DND-41 (cell line): ENCODE measurements around the gene TMEM238.

Source experiments
- EZH2 ChIP-seq: IDR thresholded peaks from 3 replicates; pipeline ENCODE4 v1.6.1; 2012; ENCODE audit warnings: borderline replicate concordance, low read depth, mild to moderate bottlenecking, moderate library complexity, low read length, inconsistent platforms; ENCODE audit not compliant: severe bottlenecking
- TF ChIP-seq, protein P1 (sequence below): IDR thresholded peaks from 2 replicates; pipeline ENCODE4 v1.5.1; 2012; ENCODE audit warnings: borderline replicate concordance, low read length, moderate library complexity, mild to moderate bottlenecking; ENCODE audit not compliant: poor library complexity, severe bottlenecking; ENCODE audit errors: extremely low read depth

DNA sequence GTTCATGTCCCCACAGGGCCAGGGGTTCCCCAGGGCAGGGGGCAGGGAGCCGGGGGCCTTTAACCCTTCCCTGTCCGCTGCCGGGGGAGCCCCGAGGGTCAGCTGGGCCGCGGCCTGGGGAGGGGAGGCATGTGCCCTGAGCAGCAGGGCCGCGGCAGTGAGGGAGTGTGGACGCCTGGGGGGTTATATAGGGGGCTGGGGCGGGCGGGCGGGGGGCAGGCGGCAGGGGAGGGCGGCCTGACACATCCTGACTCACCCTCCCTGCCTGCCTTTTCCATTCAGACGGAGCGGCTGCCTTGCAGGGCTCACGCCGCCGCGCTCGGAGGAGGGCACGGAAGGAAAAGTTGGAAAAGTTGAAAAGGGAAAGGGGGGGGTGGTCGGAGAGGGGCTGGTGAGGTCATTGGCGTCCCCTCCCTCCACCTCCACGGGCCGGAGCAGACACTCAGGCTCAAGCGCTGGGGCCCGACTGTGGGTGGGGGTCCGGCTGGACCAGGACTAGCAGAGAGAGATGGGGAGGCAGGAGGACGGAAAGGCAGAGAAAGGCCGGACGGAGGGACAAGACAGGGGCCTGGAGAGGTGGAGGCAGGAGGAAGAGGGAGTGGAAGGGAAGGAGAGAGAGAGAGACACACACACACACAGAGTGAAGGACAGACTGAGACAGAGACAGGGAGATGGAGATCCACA, 13.6 kb downstream of the TMEM238 start, which contains the start of gene IL11:
- TF ChIP-seq, protein P1, sequence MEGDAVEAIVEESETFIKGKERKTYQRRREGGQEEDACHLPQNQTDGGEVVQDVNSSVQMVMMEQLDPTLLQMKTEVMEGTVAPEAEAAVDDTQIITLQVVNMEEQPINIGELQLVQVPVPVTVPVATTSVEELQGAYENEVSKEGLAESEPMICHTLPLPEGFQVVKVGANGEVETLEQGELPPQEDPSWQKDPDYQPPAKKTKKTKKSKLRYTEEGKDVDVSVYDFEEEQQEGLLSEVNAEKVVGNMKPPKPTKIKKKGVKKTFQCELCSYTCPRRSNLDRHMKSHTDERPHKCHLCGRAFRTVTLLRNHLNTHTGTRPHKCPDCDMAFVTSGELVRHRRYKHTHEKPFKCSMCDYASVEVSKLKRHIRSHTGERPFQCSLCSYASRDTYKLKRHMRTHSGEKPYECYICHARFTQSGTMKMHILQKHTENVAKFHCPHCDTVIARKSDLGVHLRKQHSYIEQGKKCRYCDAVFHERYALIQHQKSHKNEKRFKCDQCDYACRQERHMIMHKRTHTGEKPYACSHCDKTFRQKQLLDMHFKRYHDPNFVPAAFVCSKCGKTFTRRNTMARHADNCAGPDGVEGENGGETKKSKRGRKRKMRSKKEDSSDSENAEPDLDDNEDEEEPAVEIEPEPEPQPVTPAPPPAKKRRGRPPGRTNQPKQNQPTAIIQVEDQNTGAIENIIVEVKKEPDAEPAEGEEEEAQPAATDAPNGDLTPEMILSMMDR, result no peak
- TF ChIP-seq EZH2, result no peak
